CMK (cell line): ENCODE measurements around the gene CPA5.

Source experiments
- DNase-seq: peaks from one replicate; pipeline ENCODE4 v3.0.0-alpha.2; 2010; ENCODE audit warnings: low read depth

CPA5 gene

DNA sequence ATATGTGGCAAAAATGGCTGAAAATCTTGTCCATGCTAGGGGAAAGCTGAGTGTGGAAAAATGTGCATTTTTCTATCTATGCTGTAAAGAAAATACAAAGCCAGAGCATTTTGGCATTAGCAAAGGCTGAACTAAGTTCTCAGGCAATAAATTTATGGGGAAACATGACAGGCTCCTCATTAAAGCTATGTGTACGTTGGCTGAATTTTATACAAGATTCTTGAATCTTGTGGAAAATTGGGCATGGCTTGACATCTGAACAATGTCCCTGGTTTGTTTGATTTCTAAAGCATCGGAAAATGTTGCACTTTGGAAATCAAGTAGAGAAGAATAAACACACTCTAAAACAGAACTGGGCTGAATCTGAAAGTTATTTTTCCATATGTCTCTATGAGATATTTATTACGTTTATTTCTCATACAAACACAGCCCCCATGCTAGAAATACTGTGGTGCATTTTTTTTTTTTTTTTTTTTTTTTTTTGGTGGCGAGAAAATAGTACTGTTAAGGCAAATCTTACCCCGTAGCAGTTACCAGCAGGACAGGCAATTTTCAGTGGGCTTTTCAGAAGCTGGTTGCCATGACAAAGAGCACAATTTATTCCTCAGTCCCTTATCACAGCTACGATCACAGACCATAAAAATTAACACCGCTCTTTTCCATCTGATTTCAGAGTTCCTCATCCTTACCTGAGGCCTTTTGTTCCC is 52.6 kb downstream of the CPA5 start:
- no peak for DNase-seq

DNA sequence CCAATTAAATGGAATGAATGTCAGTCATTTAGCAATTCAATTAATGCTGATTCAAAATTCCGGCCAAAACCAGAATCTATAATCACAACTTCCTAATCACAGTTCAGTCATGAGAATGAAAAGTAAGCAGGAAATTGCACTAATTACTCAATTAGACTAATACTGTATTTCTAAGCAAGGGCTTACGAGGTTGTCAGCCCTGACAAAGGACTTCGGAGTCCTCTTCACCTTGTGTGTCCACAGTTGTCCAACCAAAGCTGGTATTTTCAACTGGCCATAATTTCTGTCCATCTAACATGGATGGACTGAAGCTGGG is 53.1 kb downstream of the CPA5 start:
- no peak for DNase-seq

DNA sequence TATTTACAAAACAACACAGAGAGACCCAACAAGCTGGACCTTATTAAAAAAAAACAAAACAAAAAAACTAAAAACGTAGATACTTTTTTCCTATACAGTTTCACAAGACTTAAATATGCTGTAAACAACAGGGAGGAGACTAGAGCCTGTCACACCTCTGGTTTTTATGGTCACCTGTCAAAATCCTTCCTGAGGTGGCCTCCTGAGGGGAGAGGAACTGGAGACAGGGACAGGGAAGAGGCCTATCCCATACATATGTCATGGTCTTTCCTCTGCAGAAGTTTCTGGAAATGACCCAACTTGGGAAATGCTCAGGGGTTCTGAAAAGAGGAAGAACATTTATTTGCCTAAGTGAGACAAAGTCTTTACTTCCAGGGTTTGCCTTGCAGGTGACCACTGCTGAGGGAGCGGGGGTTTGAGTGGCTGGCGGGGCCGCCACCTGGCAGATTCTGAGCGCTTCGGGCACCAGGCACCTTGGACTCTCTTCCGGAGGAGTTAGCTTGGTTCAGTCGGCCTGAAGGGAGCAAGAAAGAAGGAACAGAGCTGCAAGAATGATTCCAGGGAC is 54.0 kb downstream of the CPA5 start:
- DNase-seq, result no peak

DNA sequence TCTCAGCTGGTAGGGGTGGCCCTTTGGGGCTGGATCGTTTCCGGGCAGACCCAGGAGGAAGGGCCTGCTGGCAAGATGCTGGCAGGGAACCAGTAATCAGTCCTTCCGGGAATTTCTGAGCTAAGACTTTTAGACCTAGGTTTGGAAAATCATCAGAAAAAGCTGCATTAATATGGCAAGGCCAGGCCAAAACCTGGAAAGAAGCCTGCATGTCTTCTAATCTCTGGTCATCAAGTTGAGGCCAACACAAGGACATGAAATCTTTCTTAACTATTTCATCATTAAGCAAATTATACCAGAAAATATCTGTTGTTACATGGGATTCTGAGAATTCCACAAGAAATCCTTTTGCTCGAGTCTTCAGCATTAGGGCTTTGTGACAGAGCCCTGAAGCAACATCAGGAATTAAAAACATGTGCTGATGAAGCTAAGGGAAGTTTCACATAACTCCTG is 55.5 kb downstream of the CPA5 start:
- no peak for DNase-seq

DNA sequence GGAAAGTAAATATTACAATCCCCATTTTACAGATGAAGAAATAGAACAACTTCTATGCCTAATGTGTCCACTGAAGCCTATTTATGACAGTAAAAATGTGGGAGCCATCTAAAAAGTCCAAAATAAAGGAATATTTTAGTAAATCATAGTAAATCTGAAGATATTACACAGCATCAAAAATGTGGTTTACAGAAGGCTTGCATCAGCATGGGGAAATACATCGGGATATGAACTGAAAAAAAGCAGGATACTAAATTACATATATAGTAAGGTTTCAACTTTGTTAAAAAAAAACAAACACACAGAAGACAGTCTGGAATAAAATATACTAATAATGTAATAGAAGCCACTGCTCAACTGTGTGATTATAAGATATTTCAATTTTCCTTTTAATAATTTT is 56.5 kb downstream of the CPA5 start:
- no peak for DNase-seq

DNA sequence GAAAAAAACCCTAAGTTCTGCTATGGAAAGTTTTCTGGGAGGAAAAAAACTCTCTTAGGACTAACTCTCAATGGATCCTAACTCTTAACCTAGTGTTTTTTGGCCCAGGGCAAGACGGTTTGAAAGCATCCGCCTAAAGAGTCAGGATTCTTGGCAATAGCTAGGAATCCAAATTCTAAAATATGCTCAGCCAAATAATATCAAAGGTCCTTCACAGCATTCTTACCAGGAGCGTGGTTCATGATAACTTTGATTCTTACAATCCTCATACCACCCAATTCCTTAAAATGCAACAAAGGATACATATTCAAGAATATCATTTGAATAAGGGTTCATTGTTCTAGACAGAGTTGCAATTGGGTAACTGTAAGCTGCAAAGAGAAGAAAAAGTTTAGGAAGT is 57.0 kb downstream of the CPA5 start:
- DNase-seq, result no peak

DNA sequence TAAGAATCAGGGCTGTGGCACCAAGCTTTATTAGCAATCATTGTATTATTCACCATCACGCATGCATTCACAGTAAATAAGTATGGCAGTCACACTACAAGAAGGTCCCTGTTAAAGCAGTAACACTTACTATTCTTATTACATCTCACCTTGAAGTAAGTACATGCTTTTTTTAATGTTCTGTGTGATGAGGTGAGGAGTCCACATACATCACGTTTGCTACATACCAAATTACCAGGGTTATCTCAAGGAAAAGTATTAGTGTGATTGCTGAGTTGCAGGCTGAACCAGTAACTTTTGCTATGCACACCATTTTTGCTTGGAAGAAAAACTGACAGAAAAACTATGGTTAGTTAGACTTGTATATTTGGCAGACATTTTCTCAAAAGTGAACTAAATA is 60.4 kb downstream of the CPA5 start:
- DNase-seq, result no peak

DNA sequence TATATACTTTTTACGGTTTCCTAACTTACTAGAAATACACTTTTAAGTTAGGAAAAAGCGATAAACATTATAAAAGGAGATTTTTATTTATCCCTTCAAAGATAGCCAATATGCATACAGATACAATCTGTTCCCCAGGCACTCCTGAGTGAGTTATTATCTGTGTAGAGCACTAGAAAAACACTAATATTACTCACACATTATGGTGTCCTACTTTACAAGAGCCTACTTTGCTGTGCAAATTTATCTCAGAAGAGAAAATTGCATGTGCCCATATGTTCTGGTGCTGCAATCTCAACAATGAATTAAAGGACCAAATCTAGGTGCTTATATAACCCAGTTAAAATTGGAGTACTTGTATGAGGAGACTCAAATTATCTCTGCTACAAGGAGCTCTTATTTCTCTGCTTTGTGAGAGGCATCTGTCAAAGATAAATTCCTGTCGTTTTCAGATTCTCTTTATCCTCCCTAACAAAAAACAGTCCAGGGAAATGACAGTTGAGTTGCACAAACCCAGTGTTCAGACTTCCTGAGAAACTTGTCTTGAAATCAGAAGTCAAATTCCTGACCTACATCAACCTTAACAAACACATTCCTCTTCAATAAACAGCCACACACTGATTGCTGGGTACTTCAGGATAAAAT is 64.6 kb downstream of the CPA5 start:
- DNase-seq, result no peak

DNA sequence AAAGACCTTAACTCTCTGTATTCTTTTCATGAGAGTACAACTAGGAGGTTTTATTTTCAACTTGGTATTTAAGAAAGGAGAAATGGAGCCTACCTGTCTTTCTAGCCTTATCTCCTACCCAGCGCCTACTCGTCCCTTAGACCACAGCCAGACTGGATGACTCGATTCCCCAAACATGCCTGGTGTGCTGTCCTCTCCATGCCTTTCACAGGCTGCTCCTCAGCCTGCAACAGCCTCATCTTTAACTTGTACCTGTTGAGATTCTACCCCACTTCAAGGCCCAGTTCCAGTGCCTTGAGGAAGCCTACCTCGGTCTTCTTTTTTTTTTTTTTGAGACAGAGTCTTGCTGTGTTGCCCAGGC is 65.1 kb downstream of the CPA5 start:
- DNase-seq, result no peak

DNA sequence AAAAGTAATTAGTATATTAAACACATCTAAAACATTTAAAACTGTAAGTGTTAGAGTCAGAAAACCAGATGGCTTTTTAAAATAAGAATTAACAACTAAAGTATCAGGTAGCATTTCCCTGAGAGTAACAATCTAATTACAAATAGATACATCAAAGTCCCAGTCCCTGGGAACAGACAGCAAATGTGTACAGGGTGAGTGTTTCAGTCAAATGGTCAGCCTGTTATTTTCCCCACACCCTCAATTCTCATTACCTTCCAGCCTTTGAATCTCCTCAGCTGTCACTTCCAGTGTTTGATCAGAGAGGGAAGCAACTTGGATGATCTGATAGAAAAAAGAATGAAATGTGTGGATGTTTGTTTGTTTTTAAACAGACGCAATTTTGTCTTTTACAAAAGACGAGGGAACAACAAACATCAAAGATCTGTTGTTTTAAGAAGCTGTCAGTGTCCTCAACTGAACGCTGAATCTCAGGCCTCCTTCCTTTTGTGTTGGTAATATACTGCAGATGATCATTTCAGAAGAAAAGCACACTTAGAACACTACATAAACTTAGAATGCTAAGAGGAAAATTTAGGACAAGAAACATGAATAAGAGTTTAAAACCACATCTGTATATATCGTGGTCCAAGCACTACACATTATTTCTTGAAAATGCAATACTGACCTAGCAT is 66.4 kb downstream of the CPA5 start:
- DNase-seq, result no peak

DNA sequence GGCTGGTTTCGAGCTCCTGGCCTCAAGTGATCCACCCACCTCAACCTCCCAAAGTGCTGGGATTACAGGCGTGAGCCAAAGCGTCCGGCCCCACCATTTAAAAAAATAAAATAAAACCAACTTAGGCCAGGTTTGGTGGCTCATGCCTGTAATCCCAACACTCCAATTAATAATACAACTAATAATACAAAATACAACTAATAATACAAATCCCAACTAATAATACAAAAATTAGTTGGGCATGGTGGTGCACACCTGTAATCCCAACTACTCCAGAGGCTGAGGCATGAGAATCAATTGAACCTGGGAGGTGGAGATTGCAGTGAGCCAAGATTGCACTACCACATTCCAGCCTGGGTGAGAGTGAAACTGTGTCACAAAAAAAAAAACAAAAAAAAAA is 68.6 kb downstream of the CPA5 start:
- DNase-seq, result no peak

DNA sequence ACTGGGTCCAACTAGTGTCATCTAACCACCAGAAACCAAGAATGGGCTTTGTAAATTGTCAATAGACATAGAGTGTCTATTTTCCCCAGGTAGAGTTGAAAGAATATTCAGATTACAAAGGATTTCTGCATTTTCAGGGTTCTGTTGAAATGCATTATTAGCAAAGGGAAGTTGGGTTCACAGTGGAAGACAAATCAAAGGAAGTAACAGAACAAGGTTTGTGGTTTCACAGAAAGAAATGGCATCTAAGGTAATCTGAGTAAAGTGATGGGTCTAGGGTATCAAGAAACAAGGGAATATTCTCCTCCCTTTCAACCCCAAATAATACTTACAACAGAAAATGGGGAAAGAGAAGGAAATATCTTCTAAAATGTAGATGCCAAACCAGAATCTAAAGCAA is 70.4 kb downstream of the CPA5 start:
- DNase-seq, result no peak

DNA sequence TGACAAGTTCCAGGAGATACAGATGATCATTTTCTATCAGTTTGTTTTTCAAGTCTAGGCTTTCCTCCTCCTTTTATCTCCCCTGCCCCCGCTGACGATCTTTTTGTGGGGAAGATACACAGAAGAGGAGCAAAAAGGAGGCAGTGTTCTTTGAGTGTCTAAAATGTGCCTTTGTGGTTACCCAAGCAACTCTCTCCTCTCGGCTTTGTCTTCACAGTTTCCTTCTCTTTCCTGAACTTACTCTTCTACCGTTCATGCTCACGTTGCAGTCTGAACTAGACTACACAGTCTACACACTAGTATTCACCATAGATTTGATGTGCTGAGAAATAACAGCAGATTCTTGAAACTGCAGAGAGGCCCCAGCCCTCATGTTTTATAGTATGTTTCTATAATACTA is 72.6 kb downstream of the CPA5 start:
- no peak for DNase-seq

DNA sequence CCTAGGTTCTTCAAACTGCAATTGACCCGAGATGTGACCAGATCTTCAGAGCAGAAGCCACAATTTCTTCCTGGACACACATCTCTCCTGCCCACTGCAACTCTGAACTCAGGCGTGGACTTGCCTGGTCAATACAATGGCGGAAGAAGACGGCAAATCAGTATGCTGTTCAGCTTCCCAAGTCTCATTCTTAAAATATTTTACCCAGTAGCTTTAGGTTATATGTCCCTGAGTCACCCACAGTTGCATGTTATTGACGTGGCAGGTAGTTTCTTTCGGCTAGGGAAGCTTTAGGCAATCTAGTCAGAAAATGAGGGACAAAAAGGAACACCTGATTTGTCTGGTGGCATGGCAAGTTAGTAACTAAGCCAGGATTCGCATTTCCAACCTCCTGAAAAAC is 73.7 kb downstream of the CPA5 start:
- DNase-seq, result no peak
